Left ventricle myocardium superior (tissue), 1 donor: ENCODE data around the gene GOLGA8J. TPM values are rescaled to one million over a fixed set of nuclear protein-coding genes. Genes with fewer than 3 reads are reported as not detected.
"Not testable (repeated sequence)": the region's sequence is repeated elsewhere in the genome, so short reads cannot be mapped to it uniquely, and the experiment has no call there.

ENCODE experiments used
- ATAC-seq: fragments of 200-7000 bp; cut with Tn5 transposase; one replicate; pipeline ENCODE4 v1.9.1; 2020; ENCODE audit warnings: mild to moderate bottlenecking, moderate library complexity
- DNase-seq: peaks from one replicate; pipeline ENCODE4 v3.0.0-alpha.2; 2020
- intact Hi-C: fragments of 100-400 bp; cut with micrococcal nuclease; formaldehyde crosslinking; loops from one replicate; pipeline ENCODE4 v1.11.0; 2022
- total RNA-seq: library from RNA; stranded (reverse); fragmentation: NEBNext Ultra II Directional; extraction: Animal tissue kit (Norgen Biotek cat#: 25700); gene quantifications from one replicate; pipeline ENCODE4 v1.2.1, GENCODE V29; 2021
- donor health status: DM: no; HTN: yes; CAD: no; lungs with severe emphysema.

Gene GOLGA8J
- total RNA-seq, 1 donor from 2014 or later, result not detected

DNA sequence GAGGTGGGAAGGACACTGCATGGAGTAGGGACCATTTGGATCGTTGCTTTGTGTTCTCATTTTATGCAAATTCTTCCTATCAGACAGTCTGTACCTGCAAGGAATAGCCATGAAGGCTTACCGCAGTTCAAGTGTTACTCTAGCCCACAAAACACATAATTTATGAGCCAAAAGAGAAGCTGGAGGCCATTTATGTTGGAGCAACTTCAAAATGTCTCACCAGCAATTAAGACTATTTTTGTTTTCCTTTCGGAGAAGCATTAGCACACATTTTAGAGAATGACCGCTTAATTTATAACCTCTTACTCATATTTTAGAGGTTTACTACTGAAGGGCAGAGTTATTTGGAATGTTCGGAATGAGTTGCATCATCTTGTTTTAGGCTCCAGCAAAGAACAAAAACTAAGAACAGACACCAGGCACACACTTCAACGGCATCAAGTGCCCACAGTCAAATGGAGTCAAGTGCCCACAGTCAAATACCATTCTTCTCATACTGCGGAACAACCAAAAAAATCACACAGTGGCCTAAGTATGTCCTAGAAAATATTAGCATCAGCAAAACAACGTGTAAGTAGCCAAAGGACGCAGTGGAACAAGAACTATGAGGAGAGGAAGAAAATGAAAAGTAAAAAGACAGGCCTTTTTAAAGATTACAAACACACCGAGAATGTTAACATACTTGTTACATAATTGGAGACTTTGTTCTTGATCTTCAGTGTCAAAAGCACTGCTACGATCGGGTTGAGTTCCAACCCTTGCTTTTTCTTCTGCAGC lies 17.5 kb upstream of the GOLGA8J start:
- intact Hi-C loops, result no loop called here
- DNase-seq (no peak), ATAC-seq (peak; percentile 22)

- no peak for DNase-seq
These were observed 14.4 kb upstream of the GOLGA8J start for GRCh38 chr15:30068326-30068725.

DNA sequence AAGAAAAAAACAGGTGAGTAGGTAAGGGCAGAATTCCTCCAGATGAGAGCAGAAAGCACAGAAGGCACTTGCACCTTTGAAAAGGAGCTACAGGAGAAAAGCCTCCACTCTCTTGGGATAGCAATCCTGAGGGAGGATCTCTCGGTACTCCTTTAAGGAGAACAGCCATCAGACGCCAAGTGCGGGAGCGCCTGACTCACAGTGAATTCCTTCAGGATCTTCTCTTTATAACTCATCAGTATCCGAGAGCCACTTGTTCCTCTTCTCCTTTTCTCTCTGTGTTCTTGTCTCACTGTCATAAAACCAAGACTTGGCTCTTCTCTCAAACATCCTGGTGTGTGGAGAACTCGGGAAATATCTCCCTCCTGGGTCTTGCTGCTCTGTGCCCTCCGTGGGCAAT lies 10.1 kb upstream of the GOLGA8J start:
- ATAC-seq (no peak), DNase-seq (no peak)
- intact Hi-C loops, result no loop called here

More at GRCh38 chr15:30068326-30068725, 14.4 kb upstream of the GOLGA8J start:
- ATAC-seq, result no peak
- intact Hi-C loops, result no loop called here

DNA sequence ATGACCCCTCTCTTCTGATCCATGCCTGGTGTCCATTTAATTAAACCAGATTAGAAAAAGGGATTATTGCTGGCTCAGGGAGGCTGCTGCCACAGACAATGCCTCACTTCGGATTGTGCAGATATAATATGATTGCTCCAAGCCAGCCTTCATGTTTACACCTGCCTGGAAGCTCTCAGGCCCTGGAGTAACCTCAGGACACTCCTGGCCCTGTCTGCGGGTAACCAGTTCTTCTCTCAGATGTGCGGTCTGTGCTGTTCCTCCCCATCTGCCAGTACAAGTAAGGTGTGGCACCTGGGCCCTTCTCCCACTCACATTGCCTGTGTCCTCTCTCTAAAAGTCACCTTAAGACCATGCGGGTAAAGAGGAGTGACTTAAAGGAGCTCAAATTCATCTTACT lies 8.8 kb upstream of the GOLGA8J start:
- intact Hi-C loops, result no loop called here
- no peak for ATAC-seq
- no peak for DNase-seq

DNA sequence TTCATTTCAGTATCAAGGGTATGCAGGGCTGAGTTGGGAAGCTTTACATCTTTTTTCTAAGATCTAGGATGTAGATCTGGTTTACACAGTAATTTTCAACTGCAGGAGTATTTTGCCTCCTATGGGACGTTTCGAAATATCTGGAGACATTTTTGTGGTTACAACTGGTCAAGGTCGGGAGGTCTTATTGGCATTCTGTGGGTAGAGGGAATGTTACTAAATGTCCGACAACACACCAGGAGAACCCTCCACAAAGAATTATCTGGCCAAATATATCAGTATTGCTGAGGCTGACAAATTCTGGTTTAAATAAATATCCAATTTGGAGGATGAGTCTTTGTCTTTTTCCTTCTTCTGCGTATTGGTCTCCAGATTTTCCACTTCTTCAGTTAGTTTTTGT lies 1.9 kb upstream of the GOLGA8J start:
- intact Hi-C loops, DNase-seq, ATAC-seq: not testable (repeated sequence)

GRCh38 chr15:30097827-30098226 lies 15.1 kb downstream of the GOLGA8J start:
- ATAC-seq, intact Hi-C loops, DNase-seq: not testable (repeated sequence)

GRCh38 chr15:30102890-30103289 lies 20.1 kb downstream of the GOLGA8J start:
- intact Hi-C loops, DNase-seq, ATAC-seq: not testable (repeated sequence)

- ATAC-seq, result peak; percentile 84
- DNase-seq, intact Hi-C loops: not testable (repeated sequence)
These were observed 21.3 kb downstream of the GOLGA8J start for GRCh38 chr15:30103941-30104507.

- DNase-seq, intact Hi-C loops, ATAC-seq: not testable (repeated sequence)
These were observed 27.8 kb downstream of the GOLGA8J start for GRCh38 chr15:30110591-30110990.

DNA sequence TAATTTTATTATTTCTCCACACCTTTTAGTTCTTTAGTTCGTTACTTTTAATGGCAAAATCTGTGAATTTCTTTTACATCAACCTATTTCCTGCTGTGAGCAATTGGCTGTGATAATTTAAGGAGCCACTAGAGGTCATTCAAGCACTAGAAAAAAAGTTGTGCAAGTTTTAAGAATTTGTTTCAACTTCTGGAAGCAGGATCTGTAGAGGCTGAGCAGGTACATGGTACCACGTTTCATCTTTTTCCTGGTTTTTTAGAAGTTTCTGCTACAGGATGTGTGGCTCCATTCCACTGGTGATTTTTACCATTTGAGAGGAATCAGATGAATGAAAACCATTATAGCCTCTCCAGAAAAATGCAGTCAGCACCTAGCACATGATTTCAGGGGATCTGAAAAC lies 47.3 kb downstream of the GOLGA8J start:
- intact Hi-C loops, ATAC-seq: not testable (repeated sequence)

GRCh38 chr15:30134751-30135150 lies 52.0 kb downstream of the GOLGA8J start, which contains the start of gene GOLGA8T:
GOLGA8T (plus strand) TSS chr15:30135051; CDS start chr15:30135149, 98 bp downstream.
- DNase-seq, intact Hi-C loops, ATAC-seq: not testable (repeated sequence)

More for the DNA sequence above, 47.3 kb downstream of the GOLGA8J start:
- DNase-seq, result not testable (repeated sequence)

Other genes starting within 250 kb of the GOLGA8J start
- 0.27 TPM for gene GOLGA8T, start 52.1 kb downstream of the GOLGA8J start, total RNA-seq